Right ventricle myocardium inferior (tissue), 1 donor: Measurements from ENCODE around the gene CPTP. TPM values are rescaled to one million over a fixed set of nuclear protein-coding genes. Genes with fewer than 3 reads are reported as not detected.

ENCODE experiments used
- ATAC-seq: fragments of 200-7000 bp; cut with Tn5 transposase; one replicate; pipeline ENCODE4 v1.9.1; 2020; ENCODE audit warnings: mild to moderate bottlenecking, moderate library complexity
- DNase-seq: peaks from one replicate; pipeline ENCODE4 v3.0.0; 2021; ENCODE audit errors: missing footprints
- intact Hi-C: fragments of 100-400 bp; cut with DNase I; formaldehyde crosslinking; loops from one replicate; pipeline ENCODE4 v1.11.0; 2022
- total RNA-seq: library from RNA; stranded (reverse); fragmentation: NEBNext Ultra II Directional; extraction: Animal tissue kit (Norgen Biotek cat#: 25700); gene quantifications from one replicate; pipeline ENCODE4 v1.2.1, GENCODE V29; 2021
- donor health status: DM: no; HTN: yes; CAD: no; lungs with severe emphysema.

Gene CPTP
- total RNA-seq, 1 donor from 2014 or later, result 119 TPM

GRCh38 chr1:1329304-1330210, 5.0 kb downstream of the CPTP start:
- no peak for ATAC-seq
- intact Hi-C loops, result no loop called here
- DNase-seq, result no peak

- intact Hi-C loops, result no loop called here
- ATAC-seq (no peak), DNase-seq (no peak)
Observed at GRCh38 chr1:1330366-1331067, 5.9 kb downstream of the CPTP start.

GRCh38 chr1:1331068-1331965, 6.7 kb downstream of the CPTP start, which contains the start of gene TAS1R3:
Gene TAS1R3, plus strand, starts transcription at chr1:1331280. Its CDS starts 66 bp downstream, at chr1:1331346.
- intact Hi-C loops, result no loop called here
- no peak for DNase-seq
- no peak for ATAC-seq

- ATAC-seq (no peak), DNase-seq (no peak)
- intact Hi-C loops, result no loop called here
Observed at GRCh38 chr1:1332031-1332755, 7.6 kb downstream of the CPTP start.

GRCh38 chr1:1332774-1333480, 8.3 kb downstream of the CPTP start:
- intact Hi-C loops, result no loop called here
- no peak for DNase-seq
- no peak for ATAC-seq

- intact Hi-C loops, result no loop called here
- ATAC-seq (peak; percentile 11), DNase-seq (no peak)
Observed at GRCh38 chr1:1333551-1334241, 9.1 kb downstream of the CPTP start.

- intact Hi-C loops, result no loop called here
- no peak for ATAC-seq
- DNase-seq, result no peak
Observed at GRCh38 chr1:1334835-1335234, 10.2 kb downstream of the CPTP start.

GRCh38 chr1:1335283-1335682, 10.7 kb downstream of the CPTP start:
- ATAC-seq, result no peak
- DNase-seq, result no peak
- intact Hi-C loops, result no loop called here

GRCh38 chr1:1335792-1336248, 11.2 kb downstream of the CPTP start:
- intact Hi-C loops, result no loop called here

GRCh38 chr1:1336446-1336845, 11.8 kb downstream of the CPTP start:
- DNase-seq (no peak), ATAC-seq (no peak)
- intact Hi-C loops, result no loop called here

More at GRCh38 chr1:1335792-1336248, 11.2 kb downstream of the CPTP start:
- DNase-seq, result no peak
- ATAC-seq, result no peak

GRCh38 chr1:1336931-1337792, 12.6 kb downstream of the CPTP start:
- ATAC-seq (no peak), DNase-seq (no peak)
- intact Hi-C loops, result no loop called here

GRCh38 chr1:1337793-1338147, 13.2 kb downstream of the CPTP start:
- DNase-seq, result no peak
- intact Hi-C loops, result no loop called here
- no peak for ATAC-seq

GRCh38 chr1:1338278-1338677, 13.7 kb downstream of the CPTP start:
- intact Hi-C loops, result no loop called here
- DNase-seq (no peak), ATAC-seq (no peak)

- DNase-seq, result no peak
- ATAC-seq, result no peak
- intact Hi-C loops, result no loop called here
Observed at GRCh38 chr1:1340185-1340584, 15.6 kb downstream of the CPTP start.

GRCh38 chr1:1340791-1341548, 16.4 kb downstream of the CPTP start:
- ATAC-seq (no peak), DNase-seq (no peak)
- intact Hi-C loops, result no loop called here

- ATAC-seq, result no peak
- intact Hi-C loops, result no loop called here
- no peak for DNase-seq
Observed at GRCh38 chr1:1341549-1342021, 17.0 kb downstream of the CPTP start.
